GM12878 (cell line): Measurements from ENCODE around the gene MRM3. TPM values are rescaled to one million over a fixed set of nuclear protein-coding genes. Genes with fewer than 3 reads are reported as not detected.

ENCODE experiments used
- ATAC-seq: fragments of 200-7000 bp; cut with Tn5 transposase; 3 replicates; pipeline ENCODE4 v1.9.1; 2020; ENCODE audit warnings: mild to moderate bottlenecking, moderate library complexity
- BruUV-seq: library from RNA; stranded (reverse); fragments of 400-500 nt; replicated peaks from 2 replicates; lab custom pipeline; 2021; lab: Mats Ljungman, UMichigan
- CTCF ChIA-PET: fragments of 300-600 bp; sonication (Branson Sonifier 250); formaldehyde crosslinking; extraction: SDS; loops from one replicate; lab custom pipeline; 2021; ENCODE audit warnings: inconsistent platforms; lab: Yijun Ruan, JAX
- POLR2A ChIA-PET: fragments of 350-600 bp; formaldehyde crosslinking; extraction: SDS; loops from one replicate; lab custom pipeline; 2021; ENCODE audit warnings: inconsistent platforms; lab: Charles Lee
- RAD21 ChIA-PET: fragments of 300-600 bp; sonication (Branson Sonifier 250); formaldehyde crosslinking; loops from one replicate; lab custom pipeline; 2023; ENCODE audit warnings: antibody characterized with exemption; ENCODE audit not compliant: unreplicated experiment; lab: Charles Lee
- SMC1A ChIA-PET: fragments of 300-600 bp; sonication (Branson Sonifier 250); formaldehyde crosslinking; loops from one replicate; lab custom pipeline; 2023; ENCODE audit not compliant: unreplicated experiment, uncharacterized antibody; lab: Charles Lee
- DNase-seq: peaks from one replicate; pipeline ENCODE4 v3.0.0-alpha.2; 2011; ENCODE audit warnings: low read depth, low spot score
- FAIRE-seq: peaks from 3 replicates; lab custom pipeline; 2011; peaks lifted over from hg19 to GRCh38; lab: Jason Lieb, UNC
- H2AFZ ChIP-seq: 2 replicates; pipeline ENCODE4 v1.6.0; 2011; ENCODE audit warnings: low read depth, low read length, control low read depth; ENCODE audit not compliant: control insufficient read depth
- H3K27ac ChIP-seq: 2 replicates; pipeline ENCODE4 v1.5.1; 2011; ENCODE audit warnings: control low read depth; ENCODE audit not compliant: control insufficient read depth, insufficient read depth
- H3K27me3 ChIP-seq, 2 experiments: replicated peaks in 1 of 2; 2 replicates each; pipeline versions ENCODE4 v1.6.0 to v1.6.1; 2011; ENCODE audit warnings: low read length in 1 of 2; ENCODE audit not compliant: control insufficient read depth in 2 of 2, insufficient read depth in 2 of 2
- H3K36me3 ChIP-seq, 2 experiments: 2 replicates each; pipeline ENCODE4 v1.5.1; 2011; ENCODE audit warnings: low read length in 1 of 2; ENCODE audit not compliant: control insufficient read depth in 2 of 2, insufficient read depth in 2 of 2
- H3K4me1 ChIP-seq: 2 replicates; pipeline ENCODE4 v1.6.1; 2011; ENCODE audit warnings: mild to moderate bottlenecking, low read length, moderate library complexity, mixed read lengths; ENCODE audit not compliant: control insufficient read depth, insufficient read depth
- H3K4me2 ChIP-seq: 2 replicates; pipeline ENCODE4 v1.6.0; 2011; ENCODE audit warnings: control low read depth; ENCODE audit not compliant: control insufficient read depth, insufficient read depth
- H3K4me3 ChIP-seq: fragments of 200-600 bp; sonication (generic); 2 replicates; pipeline ENCODE4 v1.5.1; 2016
- H3K79me2 ChIP-seq: 2 replicates; pipeline ENCODE4 v1.6.0; 2011; ENCODE audit warnings: low read length; ENCODE audit not compliant: control insufficient read depth, insufficient read depth
- H3K9ac ChIP-seq: 2 replicates; pipeline ENCODE4 v1.8.0; 2011; ENCODE audit warnings: low read length, control low read depth, mixed read lengths; ENCODE audit not compliant: control insufficient read depth, insufficient read depth
- H3K9me3 ChIP-seq: replicated peaks from 3 replicates; pipeline ENCODE4 v1.5.1; 2011; ENCODE audit warnings: mild to moderate bottlenecking, low read length; ENCODE audit not compliant: control insufficient read depth, insufficient read depth
- H4K20me1 ChIP-seq: 2 replicates; pipeline ENCODE4 v1.6.0; 2011; ENCODE audit not compliant: control insufficient read depth, insufficient read depth
- EZH2 ChIP-seq: IDR thresholded peaks from 2 replicates; pipeline ENCODE4 v1.6.1; 2012; ENCODE audit warnings: low read depth, mild to moderate bottlenecking, control low read depth, inconsistent platforms, low read length, borderline replicate concordance; ENCODE audit not compliant: control insufficient read depth
- FOS ChIP-seq: IDR thresholded peaks from 3 replicates; pipeline ENCODE4 v1.6.1; 2011; ENCODE audit warnings: borderline replicate concordance; ENCODE audit not compliant: insufficient read length; ENCODE audit errors: extremely low read depth
- HDAC6 ChIP-seq: fragments of 200-600 bp; sonication (generic); IDR thresholded peaks from one replicate; pipeline ENCODE4 v1.8.0; 2017; ENCODE audit warnings: antibody characterized with exemption; ENCODE audit not compliant: unreplicated experiment
- HDGF ChIP-seq: fragments of 450-650 bp; IDR thresholded peaks from 2 replicates; pipeline ENCODE4 v1.6.1; 2016; ENCODE audit warnings: antibody characterized with exemption
- IRF4 ChIP-seq: IDR thresholded peaks from 2 replicates; pipeline ENCODE4 v1.6.1; 2011; ENCODE audit warnings: low read depth, low read length
- KLF5 ChIP-seq: fragments of 450-650 bp; IDR thresholded peaks from 2 replicates; pipeline ENCODE4 v1.6.1; 2014; ENCODE audit warnings: mild to moderate bottlenecking; ENCODE audit not compliant: partially characterized antibody
- MTA2 ChIP-seq: fragments of 450-650 bp; IDR thresholded peaks from 2 replicates; pipeline ENCODE4 v1.6.1; 2016; ENCODE audit warnings: low read depth, mild to moderate bottlenecking, moderate library complexity
- NR2C1 ChIP-seq: fragments of 450-650 bp; IDR thresholded peaks from 2 replicates; pipeline ENCODE4 v1.6.1; 2017; ENCODE audit warnings: antibody characterized with exemption, mild to moderate bottlenecking, moderate library complexity
- RAD21 ChIP-seq: IDR thresholded peaks from 2 replicates; pipeline ENCODE4 v1.6.1; 2011; ENCODE audit warnings: mild to moderate bottlenecking, low read depth, low read length, moderate library complexity; ENCODE audit not compliant: insufficient read depth
- SMARCA5 ChIP-seq: fragments of 450-650 bp; IDR thresholded peaks from 2 replicates; pipeline ENCODE4 v1.6.1; 2017; ENCODE audit warnings: mild to moderate bottlenecking
- SREBF1 ChIP-seq: IDR thresholded peaks from 2 replicates; pipeline ENCODE4 v1.6.1; 2012; ENCODE audit warnings: mild to moderate bottlenecking, low read length
- SUZ12 ChIP-seq: fragments of 200-600 bp; sonication (generic); IDR thresholded peaks from one replicate; pipeline ENCODE4 v1.6.1; 2018; ENCODE audit warnings: antibody characterized with exemption, mild to moderate bottlenecking; ENCODE audit not compliant: unreplicated experiment
- YBX1 ChIP-seq: fragments of 450-650 bp; IDR thresholded peaks from 2 replicates; pipeline ENCODE4 v1.6.1; 2016; ENCODE audit warnings: antibody characterized with exemption
- ZNF217 ChIP-seq: fragments of 450-650 bp; IDR thresholded peaks from 2 replicates; pipeline ENCODE4 v1.6.1; 2017; ENCODE audit warnings: antibody characterized with exemption, mild to moderate bottlenecking
- ZNF274 ChIP-seq: IDR thresholded peaks from one replicate; pipeline ENCODE4 v1.8.0; 2011; ENCODE audit not compliant: insufficient read length, insufficient read depth
- ZNF622 ChIP-seq: fragments of 450-650 bp; IDR thresholded peaks from 2 replicates; pipeline ENCODE4 v1.6.1; 2017; ENCODE audit warnings: mild to moderate bottlenecking, inconsistent platforms
- WGBS: methylation state at CpG from one replicate; pipeline ENCODE4 v1.1.6; 2016; ENCODE audit warnings: low lambda C conversion rate; ENCODE audit not compliant: insufficient replicate concordance, insufficient coverage; ENCODE audit errors: missing lambda C conversion rate; 5-methylcytosine and 5-hydroxymethylcytosine counted together
- in situ Hi-C: fragments of 300-500 bp; cut with MboI; formaldehyde crosslinking; loops from 9 replicates; pipeline ENCODE4 v1.14.3; 2018; ENCODE audit warnings: mixed read lengths
- intact Hi-C: fragments of 100-400 bp; cut with micrococcal nuclease; formaldehyde crosslinking; loops from one replicate; pipeline ENCODE4 v1.14.2; 2022; ENCODE audit not compliant: unreplicated experiment
- polyA plus RNA-seq, 11 experiments: library from polyadenylated mRNA; depleted of rRNA in 4 of 11; unstranded in 6 of 11; stranded (reverse) in 5 of 11; fragments of >200 nt; fragmentation: Nextera tagmentation in 4 of 11; fragmentation: Illumina TruSeq in 1 of 11; extraction: Ambion mirVana in 4 of 11; extraction: Trizol in 1 of 11; gene quantifications; 1 replicate in 1 of 11; 2 replicates in 10 of 11; pipeline versions ENCODE4 v1.2.1 to v1.2.3, GENCODE V29; 2011 to 2016; ENCODE audit warnings: inconsistent platforms in 2 of 11, missing spikeins in 2 of 11, low read depth in 1 of 11
- total RNA-seq, 4 experiments: library from RNA; depleted of rRNA in 3 of 4; stranded (reverse); fragments of >200 nt in 3 of 4; fragmentation: Illumina TruSeq in 1 of 4; extraction: Trizol in 1 of 4; gene quantifications; 2 replicates each; pipeline versions ENCODE4 v1.2.1 to v1.2.3, GENCODE V29; 2013 to 2021
- TF ChIP-seq, protein P1 (sequence below): fragments of 450-650 bp; IDR thresholded peaks from 2 replicates; pipeline ENCODE4 v1.6.1; 2017; ENCODE audit warnings: mild to moderate bottlenecking, low read depth, inconsistent platforms; ENCODE audit not compliant: poor library complexity, severe bottlenecking
- TF ChIP-seq, protein P2 (sequence below): fragments of 450-650 bp; IDR thresholded peaks from 2 replicates; pipeline ENCODE4 v1.6.1; 2016; ENCODE audit warnings: mild to moderate bottlenecking, moderate library complexity, borderline replicate concordance
- TF ChIP-seq, protein P3 (sequence below): IDR thresholded peaks from 2 replicates; pipeline ENCODE4 v1.6.1; 2011; ENCODE audit warnings: low read depth, low read length, improper control_type of control experiment, borderline replicate concordance

MRM3 gene
- total and polyA plus RNA-seq, 10 of the 15 experiments (the other 5 are each of a cell fraction or from before 2014, with no cell fraction given) = 2.3 to 48.9 (median 26.6) TPM

DNA sequence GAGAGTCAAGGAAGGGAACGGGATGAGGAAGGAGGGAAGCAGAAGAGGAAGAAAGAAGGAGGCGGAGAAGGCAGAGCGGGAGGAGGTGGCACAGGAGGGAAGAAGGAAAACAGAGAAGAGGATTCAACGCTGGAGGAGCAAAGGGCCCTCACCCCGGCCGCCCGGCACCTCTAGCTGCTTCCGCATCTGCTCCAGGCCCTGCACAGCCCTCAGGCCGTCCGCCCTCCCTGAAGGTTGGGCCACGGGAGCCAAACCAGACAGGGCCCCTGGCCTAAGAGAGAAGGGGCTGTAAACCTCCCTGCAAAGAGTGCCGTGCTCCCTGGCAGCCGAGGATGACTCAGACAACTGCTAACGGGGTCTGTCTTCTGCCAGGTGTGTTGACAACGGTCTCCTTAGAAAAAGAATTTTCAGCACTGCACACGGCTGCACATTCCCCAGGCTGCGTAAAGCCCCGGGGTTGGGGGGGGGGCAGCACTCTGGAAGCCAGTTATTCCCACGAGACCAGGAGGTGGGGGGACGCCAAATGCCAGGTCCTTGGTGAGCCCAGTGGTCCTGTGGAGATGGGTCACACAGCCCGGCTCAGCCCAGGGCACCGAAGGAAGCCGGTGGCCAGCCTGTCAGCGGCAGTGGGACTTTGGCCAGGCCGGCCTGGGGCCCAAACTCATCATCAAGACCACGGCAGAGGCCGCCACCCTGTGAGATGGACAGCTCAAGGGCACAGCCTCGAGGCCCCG is 29.1 kb downstream of the MRM3 start:
- H2AFZ ChIP-seq = no peak overlapping the region
- in situ Hi-C loops = no loop called here
- H3K4me1 ChIP-seq = no peaks in the 10 kb centered on the region
- DNase-seq (no peak), ATAC-seq (peak; percentile 48; the same call in 2 of the 3 replicates), FAIRE-seq (no peak)
- no peaks in the 10 kb centered on the region for H3K36me3 ChIP-seq
- 43% methylated on average over 23 of the region's 29 CpGs for WGBS
- CTCF ChIA-PET = no interaction called here
- RAD21 ChIA-PET = no interaction called here
- BruUV-seq = no TSS peak
- H3K4me2 ChIP-seq = no peak overlapping the region
- no peaks in the 10 kb centered on the region for H3K79me2 ChIP-seq
- POLR2A ChIA-PET = no interaction called here
- H3K9me3 ChIP-seq = no peaks in the 10 kb centered on the region
- intact Hi-C loops = no loop called here
- H3K27ac ChIP-seq = no peak overlapping the region
- H3K9ac ChIP-seq = no peak overlapping the region
- no peaks in the 10 kb centered on the region for H4K20me1 ChIP-seq
- H3K27me3 ChIP-seq = no peaks in the 10 kb centered on the region
- no peak overlapping the region for H3K4me3 ChIP-seq
- SMC1A ChIA-PET = no interaction called here
- TF ChIP-seq NR2C1 = no peak
- TF ChIP-seq SUZ12 = no peak
- TF ChIP-seq YBX1 = no peak
- TF ChIP-seq ZNF622 = no peak
- TF ChIP-seq EZH2 = no peak
- TF ChIP-seq HDAC6 = no peak
- no peak for TF ChIP-seq RAD21
- TF ChIP-seq SREBF1 = no peak
- TF ChIP-seq, protein P1, sequence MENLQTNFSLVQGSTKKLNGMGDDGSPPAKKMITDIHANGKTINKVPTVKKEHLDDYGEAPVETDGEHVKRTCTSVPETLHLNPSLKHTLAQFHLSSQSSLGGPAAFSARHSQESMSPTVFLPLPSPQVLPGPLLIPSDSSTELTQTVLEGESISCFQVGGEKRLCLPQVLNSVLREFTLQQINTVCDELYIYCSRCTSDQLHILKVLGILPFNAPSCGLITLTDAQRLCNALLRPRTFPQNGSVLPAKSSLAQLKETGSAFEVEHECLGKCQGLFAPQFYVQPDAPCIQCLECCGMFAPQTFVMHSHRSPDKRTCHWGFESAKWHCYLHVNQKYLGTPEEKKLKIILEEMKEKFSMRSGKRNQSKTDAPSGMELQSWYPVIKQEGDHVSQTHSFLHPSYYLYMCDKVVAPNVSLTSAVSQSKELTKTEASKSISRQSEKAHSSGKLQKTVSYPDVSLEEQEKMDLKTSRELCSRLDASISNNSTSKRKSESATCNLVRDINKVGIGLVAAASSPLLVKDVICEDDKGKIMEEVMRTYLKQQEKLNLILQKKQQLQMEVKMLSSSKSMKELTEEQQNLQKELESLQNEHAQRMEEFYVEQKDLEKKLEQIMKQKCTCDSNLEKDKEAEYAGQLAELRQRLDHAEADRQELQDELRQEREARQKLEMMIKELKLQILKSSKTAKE = no peak
- no peak for TF ChIP-seq HDGF
- TF ChIP-seq ZNF274 = no peak
- TF ChIP-seq SMARCA5 = no peak
- TF ChIP-seq FOS = no peak
- TF ChIP-seq KLF5 = no peak
- no peak for TF ChIP-seq ZNF217
- TF ChIP-seq, protein P2, sequence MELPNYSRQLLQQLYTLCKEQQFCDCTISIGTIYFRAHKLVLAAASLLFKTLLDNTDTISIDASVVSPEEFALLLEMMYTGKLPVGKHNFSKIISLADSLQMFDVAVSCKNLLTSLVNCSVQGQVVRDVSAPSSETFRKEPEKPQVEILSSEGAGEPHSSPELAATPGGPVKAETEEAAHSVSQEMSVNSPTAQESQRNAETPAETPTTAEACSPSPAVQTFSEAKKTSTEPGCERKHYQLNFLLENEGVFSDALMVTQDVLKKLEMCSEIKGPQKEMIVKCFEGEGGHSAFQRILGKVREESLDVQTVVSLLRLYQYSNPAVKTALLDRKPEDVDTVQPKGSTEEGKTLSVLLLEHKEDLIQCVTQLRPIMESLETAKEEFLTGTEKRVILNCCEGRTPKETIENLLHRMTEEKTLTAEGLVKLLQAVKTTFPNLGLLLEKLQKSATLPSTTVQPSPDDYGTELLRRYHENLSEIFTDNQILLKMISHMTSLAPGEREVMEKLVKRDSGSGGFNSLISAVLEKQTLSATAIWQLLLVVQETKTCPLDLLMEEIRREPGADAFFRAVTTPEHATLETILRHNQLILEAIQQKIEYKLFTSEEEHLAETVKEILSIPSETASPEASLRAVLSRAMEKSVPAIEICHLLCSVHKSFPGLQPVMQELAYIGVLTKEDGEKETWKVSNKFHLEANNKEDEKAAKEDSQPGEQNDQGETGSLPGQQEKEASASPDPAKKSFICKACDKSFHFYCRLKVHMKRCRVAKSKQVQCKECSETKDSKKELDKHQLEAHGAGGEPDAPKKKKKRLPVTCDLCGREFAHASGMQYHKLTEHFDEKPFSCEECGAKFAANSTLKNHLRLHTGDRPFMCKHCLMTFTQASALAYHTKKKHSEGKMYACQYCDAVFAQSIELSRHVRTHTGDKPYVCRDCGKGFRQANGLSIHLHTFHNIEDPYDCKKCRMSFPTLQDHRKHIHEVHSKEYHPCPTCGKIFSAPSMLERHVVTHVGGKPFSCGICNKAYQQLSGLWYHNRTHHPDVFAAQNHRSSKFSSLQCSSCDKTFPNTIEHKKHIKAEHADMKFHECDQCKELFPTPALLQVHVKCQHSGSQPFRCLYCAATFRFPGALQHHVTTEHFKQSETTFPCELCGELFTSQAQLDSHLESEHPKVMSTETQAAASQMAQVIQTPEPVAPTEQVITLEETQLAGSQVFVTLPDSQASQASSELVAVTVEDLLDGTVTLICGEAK = no peak
- TF ChIP-seq, protein P3, sequence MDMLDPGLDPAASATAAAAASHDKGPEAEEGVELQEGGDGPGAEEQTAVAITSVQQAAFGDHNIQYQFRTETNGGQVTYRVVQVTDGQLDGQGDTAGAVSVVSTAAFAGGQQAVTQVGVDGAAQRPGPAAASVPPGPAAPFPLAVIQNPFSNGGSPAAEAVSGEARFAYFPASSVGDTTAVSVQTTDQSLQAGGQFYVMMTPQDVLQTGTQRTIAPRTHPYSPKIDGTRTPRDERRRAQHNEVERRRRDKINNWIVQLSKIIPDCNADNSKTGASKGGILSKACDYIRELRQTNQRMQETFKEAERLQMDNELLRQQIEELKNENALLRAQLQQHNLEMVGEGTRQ = no peak
- no peak for TF ChIP-seq MTA2
- TF ChIP-seq IRF4 = no peak
